A172 (cell line): ENCODE measurements around the gene PLIN3. TPM values are rescaled to one million over a fixed set of nuclear protein-coding genes. Genes with fewer than 3 reads are reported as not detected.
"Not testable (repeated sequence)": the region's sequence is repeated elsewhere in the genome, so short reads cannot be mapped to it uniquely, and the experiment has no call there.

Experiments
- DNase-seq: peaks from one replicate; pipeline ENCODE4 v3.0.0-alpha.2; 2015; ENCODE audit warnings: low spot score
- total RNA-seq: library from RNA; depleted of rRNA; stranded (reverse); fragments of >200 nt; shearing (Covaris generic); gene quantifications from 2 replicates; pipeline ENCODE4 v1.2.3, GENCODE V29; 2014

Gene PLIN3
- total RNA-seq, 1 experiment from 2014 or later, result 175 TPM

DNA sequence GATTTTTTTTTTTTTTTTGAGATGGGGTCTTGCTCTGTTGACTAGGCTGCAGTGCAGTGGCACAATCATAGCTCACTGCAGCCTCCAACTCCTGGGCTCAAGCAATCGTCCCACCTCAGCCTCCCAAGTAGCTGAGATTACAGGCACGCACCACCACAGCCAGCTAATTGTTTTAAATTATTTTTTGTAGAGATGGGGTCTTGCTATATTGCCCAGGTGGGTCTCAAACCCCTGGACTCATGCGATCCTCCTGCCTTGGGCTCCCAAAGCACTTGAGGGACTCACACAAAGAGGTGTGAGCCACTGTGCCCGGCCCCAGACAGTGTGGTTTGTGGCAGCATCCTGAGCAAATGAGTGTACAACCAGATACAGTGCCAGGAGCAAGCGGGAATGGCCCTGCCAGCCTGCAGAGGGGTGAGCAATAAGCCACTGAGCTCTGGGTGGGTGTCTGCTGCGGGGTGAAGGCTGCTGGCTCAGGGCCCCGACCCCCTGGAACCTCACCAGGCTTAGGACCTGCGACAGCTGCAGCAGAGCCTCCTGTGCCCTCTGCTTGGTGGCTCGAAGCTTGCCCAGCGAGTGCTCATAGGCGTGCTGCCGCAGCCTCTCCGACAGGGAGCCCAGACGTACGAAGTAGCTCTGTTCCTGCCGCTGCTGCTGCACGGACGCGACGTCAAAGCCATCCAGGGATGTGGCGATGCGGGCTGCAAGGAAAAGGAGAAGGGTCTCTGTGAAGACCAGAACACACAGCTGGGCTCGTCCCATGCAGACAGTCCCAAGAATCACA, 20.1 kb downstream of the PLIN3 start:
- DNase-seq, result no peak

- not testable (repeated sequence) for DNase-seq
Observed at GRCh38 chr19:4845975-4846374, 21.5 kb downstream of the PLIN3 start.

DNA sequence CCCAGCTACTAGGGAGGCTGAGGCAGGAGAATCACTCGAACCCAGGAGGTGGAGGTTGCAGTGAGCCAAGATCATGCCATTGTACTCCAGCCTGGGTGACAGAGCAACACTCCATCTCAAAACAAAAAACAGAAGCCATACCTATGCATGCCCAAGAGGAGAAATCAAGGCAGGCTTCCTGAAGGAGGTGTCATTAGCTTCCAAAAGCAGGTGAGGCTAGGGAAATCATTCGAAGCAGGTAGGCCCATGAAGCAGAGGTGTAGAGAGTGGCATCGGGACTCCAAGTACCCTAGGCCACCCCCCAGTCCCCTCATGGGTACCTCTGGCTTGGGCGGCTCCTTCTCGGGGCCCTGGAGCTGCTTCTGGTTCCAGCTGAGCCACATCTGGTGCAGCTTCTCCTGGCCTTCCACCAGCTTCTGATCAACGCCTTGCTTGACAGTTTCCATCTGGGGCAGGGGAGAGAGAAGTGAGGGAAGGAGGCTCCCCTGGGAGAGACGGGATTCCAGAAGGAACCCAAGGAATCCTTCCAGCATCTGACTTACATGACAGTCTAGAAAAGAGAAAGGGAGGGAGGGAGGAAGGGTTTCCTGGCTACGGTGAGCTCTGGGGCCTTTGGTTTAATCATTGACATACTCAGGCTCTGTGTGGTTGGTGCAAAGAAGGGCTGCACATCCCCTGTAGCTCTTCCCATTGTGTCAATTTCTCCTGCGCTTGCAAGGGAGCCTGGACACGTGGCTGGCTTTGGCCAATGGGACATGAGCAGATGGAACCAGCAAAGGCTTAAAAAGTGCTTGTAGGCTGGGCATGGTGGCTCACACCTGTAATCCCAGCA, 22.9 kb downstream of the PLIN3 start:
- DNase-seq, result no peak

DNA sequence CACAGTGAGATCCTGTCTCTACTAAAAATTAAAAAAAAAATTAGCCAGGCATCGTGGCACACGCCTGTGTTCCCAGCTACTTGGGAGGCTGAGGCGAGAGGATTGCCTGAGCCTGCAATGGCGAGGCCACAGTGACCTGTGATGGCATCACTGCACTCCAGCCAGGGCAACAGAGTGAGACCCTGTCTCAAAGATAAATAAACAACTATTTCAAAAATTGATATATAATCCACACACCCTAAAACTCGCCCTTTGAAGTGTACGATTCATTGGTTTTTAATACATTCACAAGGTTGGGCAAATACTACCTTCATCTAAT, 23.9 kb downstream of the PLIN3 start:
- DNase-seq, result no peak

- no peak for DNase-seq
Observed at GRCh38 chr19:4839192-4839591, 28.3 kb downstream of the PLIN3 start.

GRCh38 chr19:4832776-4833175, 34.7 kb downstream of the PLIN3 start:
- no peak for DNase-seq

DNA sequence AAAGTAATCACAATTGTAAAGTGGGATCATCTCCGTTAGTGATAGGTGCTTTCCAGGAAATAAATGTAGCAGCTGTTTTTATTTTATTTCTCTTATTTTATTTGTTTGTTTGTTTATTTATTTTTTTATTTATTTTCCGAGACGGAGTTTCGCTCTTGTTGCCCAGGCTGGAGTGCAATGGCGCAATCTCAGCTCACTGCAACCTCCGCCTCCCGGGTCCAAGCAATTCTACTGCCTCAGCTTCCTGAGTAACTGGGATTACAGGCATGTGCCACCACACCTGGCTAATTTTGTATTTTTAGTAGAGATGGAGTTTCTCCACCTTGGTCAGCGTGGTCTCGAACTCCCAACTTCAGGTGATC, 35.5 kb downstream of the PLIN3 start:
- not testable (repeated sequence) for DNase-seq

- peak; percentile 50 for DNase-seq
Observed at GRCh38 chr19:4831304-4831978, 36.0 kb downstream of the PLIN3 start, which contains the start of gene TICAM1. Gene TICAM1, minus strand, starts transcription at chr19:4831712. Its CDS starts 13,335 bp downstream, at chr19:4818377.

- no peak for DNase-seq
Observed at GRCh38 chr19:4830768-4831265, 36.6 kb downstream of the PLIN3 start.

DNA sequence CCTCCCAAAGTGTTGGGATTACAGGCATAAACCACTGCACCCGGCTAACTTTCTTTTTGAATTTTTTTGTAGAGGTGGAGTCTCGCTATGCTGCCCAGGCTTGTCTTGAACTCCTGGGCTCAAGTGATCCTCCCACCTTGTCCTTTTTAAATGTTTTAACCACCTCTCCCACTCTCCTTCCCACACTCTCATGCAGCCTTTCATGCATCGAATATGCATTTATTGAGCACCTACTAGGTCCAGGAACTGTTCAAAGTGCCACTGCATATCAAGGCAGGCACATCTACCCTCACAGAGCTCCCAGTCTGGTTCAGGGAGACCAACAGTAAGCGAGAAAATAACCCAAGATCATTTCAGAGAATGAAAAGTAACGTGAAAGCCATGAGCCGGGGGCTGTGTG, 37.1 kb downstream of the PLIN3 start:
- no peak for DNase-seq

DNA sequence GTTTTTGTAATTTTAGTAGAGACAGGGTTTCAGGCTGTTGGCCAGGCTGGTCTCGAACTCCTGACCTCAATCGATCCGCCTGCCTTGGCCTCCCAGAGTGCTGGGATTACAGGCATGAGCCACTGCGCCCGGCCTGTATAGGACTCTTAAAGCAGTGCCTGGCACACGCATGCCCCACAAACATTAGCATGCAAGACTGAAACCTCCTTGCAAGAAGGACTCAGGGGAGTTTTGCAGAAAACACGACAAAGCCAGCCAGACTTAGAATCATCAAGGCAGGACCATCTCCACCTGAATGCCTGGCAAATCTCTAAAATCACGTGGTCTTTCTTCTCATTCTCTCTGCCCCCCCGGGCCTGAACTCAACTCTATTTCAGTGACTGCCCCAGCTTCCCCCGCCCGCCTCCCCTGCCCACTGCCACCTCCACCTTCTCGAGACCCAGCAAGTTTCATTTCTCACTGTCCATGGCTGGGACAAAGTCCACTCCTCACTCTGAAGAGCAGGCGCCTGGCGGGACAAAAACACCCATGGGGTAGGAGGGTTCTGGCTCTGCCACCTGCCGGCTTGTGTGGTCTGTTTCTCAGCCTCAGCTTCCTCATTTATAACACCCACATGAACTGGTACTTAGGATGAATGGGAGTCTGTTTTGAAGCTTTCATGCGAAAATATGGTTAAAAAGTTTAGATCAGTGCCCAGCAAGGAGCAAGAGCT, 38.3 kb downstream of the PLIN3 start:
- no peak for DNase-seq

DNA sequence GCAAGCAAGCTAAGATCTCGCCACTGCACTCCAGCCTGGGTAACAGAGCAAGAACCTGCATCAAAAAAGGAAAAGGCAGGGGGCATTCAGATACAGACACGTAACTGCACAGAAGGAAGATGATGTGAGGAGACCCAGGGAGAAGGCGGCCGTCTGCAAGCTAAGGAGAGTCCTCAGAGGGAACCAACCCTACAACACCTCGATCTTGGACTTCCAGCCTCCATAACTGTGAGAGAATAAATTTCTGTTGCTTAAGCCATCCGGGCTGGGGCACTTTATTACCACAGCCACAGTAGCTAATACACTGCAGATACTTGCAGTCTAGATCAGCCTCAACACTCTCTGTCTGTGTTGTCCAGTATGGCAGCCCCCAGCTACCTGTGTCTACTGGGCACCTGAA, 43.9 kb downstream of the PLIN3 start:
- no peak for DNase-seq

DNA sequence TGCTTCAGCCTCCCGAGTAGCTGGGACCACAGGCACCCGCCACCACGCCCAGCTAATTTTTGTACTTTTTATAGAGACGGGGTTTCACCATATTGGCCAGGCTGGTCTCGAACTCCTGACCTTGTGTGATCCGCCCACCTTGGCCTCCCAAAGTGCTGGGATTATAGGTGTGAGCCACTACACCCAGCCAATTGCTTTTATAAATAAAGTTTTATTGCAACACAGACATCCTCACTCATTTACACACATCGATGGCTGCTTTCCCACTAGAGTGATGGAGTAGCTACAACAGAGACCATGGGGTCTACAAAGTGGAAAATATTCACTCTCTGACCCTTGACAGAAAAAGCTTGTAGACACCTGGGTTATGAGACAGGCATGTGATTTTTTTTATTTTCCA, 45.1 kb downstream of the PLIN3 start:
- DNase-seq, result not testable (repeated sequence)

DNA sequence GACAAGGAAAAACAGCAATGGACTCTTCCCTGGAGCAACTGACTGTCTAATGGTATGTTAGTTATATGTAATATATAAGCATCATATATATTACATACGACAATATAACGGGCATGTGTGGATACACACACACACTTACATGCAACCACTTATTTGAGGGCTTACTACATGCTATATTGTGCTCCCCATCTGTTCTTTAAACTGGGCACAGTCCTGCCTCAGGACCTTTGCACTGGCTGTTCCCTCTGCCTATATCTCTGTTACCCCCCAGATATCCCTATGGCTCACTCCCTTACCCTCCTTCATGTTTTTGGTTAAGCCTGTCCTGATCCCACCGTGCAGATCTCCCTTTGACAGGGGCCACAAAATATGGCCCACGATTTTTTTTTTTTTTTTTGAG, 46.2 kb downstream of the PLIN3 start:
- DNase-seq, result no peak

DNA sequence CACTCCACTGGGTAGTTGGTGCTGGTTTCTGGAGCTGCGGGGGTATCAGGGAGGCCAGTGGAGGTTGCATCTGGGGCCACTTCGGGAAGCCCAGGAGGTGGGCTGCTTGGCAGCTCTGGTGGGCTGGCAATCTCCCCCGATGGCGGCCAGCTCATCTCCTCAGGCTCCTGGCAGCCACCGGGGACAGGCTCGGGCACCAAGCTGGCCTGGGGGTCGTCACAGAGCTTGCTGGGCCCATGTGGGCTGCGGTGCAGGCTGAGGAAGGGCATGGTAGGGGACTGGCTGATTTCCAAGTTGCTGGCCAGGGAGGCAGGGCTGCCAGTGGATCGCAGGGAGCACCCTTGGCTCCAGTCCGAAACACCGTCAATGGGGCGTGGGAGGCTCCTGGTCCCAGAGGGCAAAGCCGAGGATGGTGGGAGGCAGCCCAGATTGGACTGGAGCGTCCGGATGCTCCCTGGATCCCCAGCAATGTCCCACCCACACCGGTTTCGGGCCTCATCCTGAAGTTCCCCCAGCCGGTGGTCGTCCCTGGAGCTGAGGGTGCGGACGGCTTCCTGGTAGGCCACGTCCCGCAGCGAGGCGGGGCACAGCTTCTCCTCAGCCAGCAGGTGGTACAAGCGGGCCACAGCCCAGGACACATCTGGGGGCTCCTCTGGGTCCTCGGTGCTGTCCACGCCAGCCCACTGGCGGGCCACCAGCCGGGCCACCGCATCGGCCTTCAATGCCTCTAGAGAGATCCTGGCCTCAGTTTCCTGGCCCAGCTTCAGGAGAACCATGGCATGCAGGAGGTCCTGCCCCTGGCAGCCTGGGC, 49.8 kb downstream of the PLIN3 start:
- no peak for DNase-seq

- no peak for DNase-seq
Observed at GRCh38 chr19:4816950-4817278, 50.6 kb downstream of the PLIN3 start.

GRCh38 chr19:4816202-4816949, 51.1 kb downstream of the PLIN3 start:
- DNase-seq, result no peak

GRCh38 chr19:4815426-4816201, 51.9 kb downstream of the PLIN3 start:
- DNase-seq, result peak; percentile 82

GRCh38 chr19:4814625-4815425, 52.6 kb downstream of the PLIN3 start:
- DNase-seq, result no peak
